K562 (cell line): ENCODE measurements around the gene CD72.

Experiments
- GABPB1 ChIP-seq: sonication (generic); formaldehyde crosslinking; IDR thresholded peaks from 2 replicates; pipeline ENCODE4 v1.8.0; 2022; ENCODE audit warnings: mild to moderate bottlenecking, missing genetic modification reagents
- POLR2A ChIP-seq: fragments of 450-650 bp; conservative IDR thresholded peaks from 2 replicates; pipeline ENCODE4 v1.6.1; 2016
- SP1 ChIP-seq: sonication (generic); formaldehyde crosslinking; IDR thresholded peaks from 2 replicates; pipeline ENCODE4 v1.8.1; 2022; ENCODE audit warnings: mild to moderate bottlenecking, missing genetic modification reagents
- ZNF133 ChIP-seq: fragments of 250-450 bp; sonication (Bioruptor Pico); IDR thresholded peaks from 2 replicates; pipeline ENCODE4 v1.4.0; 2020; ENCODE audit warnings: mild to moderate bottlenecking
- TF ChIP-seq, protein P1 (sequence below): fragments of 450-650 bp; IDR thresholded peaks from 2 replicates; pipeline ENCODE4 v1.6.1; 2016
- TF ChIP-seq, protein P2 (sequence below), 3 experiments: IDR thresholded peaks in 2 of 3; conservative IDR thresholded peaks in 1 of 3; 2 replicates each; pipeline ENCODE4 v1.5.1; 2011 to 2012; ENCODE audit warnings: low read length in 3 of 3, mild to moderate bottlenecking in 3 of 3, control low read depth in 2 of 3, improper control_type of control experiment in 1 of 3, inconsistent platforms in 1 of 3, low read depth in 1 of 3, mixed read lengths in 1 of 3, moderate library complexity in 1 of 3; ENCODE audit not compliant: insufficient read depth in 2 of 3

DNA sequence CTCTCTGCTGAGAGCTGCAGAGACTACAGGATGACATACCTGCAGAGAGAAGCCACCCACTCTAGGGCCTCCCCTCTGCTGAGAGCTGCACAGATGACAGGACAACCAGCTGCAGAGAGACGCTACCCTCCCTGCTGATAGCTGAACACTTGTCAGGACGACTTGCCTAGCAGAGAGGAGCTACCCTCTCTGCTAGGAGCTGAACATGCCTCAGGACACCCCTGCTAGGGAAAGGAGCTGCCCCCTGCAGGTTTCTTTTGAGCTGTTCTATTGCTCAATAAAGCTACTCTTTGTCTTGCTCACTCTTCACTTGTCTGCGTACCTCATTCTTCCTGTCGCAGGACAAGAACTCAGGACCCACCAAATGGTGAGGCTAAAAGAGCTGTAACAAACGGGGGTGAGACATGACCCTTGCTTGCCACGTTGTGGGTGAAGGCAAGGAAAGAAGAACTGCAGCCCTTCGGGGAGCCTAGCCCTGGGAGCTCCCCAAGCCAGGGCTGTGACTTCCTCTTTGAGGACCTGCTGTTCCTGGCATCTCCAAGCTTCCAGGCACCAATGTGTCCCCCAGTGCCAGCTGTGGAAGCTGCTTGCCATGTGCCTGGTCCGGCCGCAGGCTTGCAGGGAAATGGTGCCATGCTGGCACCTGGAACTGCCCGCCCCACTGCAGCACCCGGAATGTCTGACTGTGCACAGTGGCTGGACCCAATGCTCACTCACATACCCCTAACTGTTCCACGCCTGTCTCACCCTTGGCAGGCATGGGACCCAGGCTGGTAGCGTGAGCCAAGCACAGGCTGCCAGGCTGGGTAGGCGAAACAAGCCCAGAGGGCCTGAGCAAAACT, 18.2 kb downstream of the CD72 start:
- TF ChIP-seq SP1 (CRISPR knock-in tag): no peak
- TF ChIP-seq POLR2A: no peak
- no peak for TF ChIP-seq ZNF133 (CRISPR knock-in tag)
- TF ChIP-seq, protein P1, sequence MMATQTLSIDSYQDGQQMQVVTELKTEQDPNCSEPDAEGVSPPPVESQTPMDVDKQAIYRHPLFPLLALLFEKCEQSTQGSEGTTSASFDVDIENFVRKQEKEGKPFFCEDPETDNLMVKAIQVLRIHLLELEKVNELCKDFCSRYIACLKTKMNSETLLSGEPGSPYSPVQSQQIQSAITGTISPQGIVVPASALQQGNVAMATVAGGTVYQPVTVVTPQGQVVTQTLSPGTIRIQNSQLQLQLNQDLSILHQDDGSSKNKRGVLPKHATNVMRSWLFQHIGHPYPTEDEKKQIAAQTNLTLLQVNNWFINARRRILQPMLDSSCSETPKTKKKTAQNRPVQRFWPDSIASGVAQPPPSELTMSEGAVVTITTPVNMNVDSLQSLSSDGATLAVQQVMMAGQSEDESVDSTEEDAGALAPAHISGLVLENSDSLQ: no peak
- TF ChIP-seq, protein P2, sequence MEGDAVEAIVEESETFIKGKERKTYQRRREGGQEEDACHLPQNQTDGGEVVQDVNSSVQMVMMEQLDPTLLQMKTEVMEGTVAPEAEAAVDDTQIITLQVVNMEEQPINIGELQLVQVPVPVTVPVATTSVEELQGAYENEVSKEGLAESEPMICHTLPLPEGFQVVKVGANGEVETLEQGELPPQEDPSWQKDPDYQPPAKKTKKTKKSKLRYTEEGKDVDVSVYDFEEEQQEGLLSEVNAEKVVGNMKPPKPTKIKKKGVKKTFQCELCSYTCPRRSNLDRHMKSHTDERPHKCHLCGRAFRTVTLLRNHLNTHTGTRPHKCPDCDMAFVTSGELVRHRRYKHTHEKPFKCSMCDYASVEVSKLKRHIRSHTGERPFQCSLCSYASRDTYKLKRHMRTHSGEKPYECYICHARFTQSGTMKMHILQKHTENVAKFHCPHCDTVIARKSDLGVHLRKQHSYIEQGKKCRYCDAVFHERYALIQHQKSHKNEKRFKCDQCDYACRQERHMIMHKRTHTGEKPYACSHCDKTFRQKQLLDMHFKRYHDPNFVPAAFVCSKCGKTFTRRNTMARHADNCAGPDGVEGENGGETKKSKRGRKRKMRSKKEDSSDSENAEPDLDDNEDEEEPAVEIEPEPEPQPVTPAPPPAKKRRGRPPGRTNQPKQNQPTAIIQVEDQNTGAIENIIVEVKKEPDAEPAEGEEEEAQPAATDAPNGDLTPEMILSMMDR (IDR thresholded peaks at IDR 0.05 in 2 of 3, conservative IDR thresholded peaks at IDR 0.05 in 1 of 3; ENCODE audit: insufficient read depth in 2 of 3, low read depth in 1 of 3, low read length in 3 of 3): peak; percentile 11 to 23 (median 17); a peak in 2 of 6 replicates
- TF ChIP-seq GABPB1: no peak
